Glutamatergic neuron (in vitro differentiated cells): Measurements from ENCODE around the gene MRPS18A. TPM values are rescaled to one million over a fixed set of nuclear protein-coding genes. Genes with fewer than 3 reads are reported as not detected.

ENCODE experiments used
- DNase-seq: peaks from one replicate; pipeline ENCODE4 v3.0.0; 2022
- H3K27ac Mint-ChIP-seq: one replicate; pipeline ENCODE4 v1.8.0; 2020; ENCODE audit warnings: mild to moderate bottlenecking, mixed read lengths, inconsistent platforms; ENCODE audit not compliant: unreplicated experiment
- H3K27me3 Mint-ChIP-seq: one replicate; pipeline ENCODE4 v1.8.0; 2020; ENCODE audit warnings: mild to moderate bottlenecking, moderate library complexity, mixed read lengths, inconsistent platforms; ENCODE audit not compliant: unreplicated experiment
- H3K36me3 Mint-ChIP-seq: one replicate; pipeline ENCODE4 v1.8.0; 2020; ENCODE audit warnings: mild to moderate bottlenecking, mixed read lengths, inconsistent platforms; ENCODE audit not compliant: unreplicated experiment
- H3K4me1 Mint-ChIP-seq: one replicate; pipeline ENCODE4 v1.8.0; 2020; ENCODE audit warnings: mild to moderate bottlenecking, low read depth, mixed read lengths, inconsistent platforms; ENCODE audit not compliant: unreplicated experiment
- H3K4me3 Mint-ChIP-seq: one replicate; pipeline ENCODE4 v1.8.0; 2020; ENCODE audit warnings: mild to moderate bottlenecking, mixed read lengths, inconsistent platforms; ENCODE audit not compliant: unreplicated experiment
- H3K9me3 Mint-ChIP-seq: one replicate; pipeline ENCODE4 v1.8.0; 2020; ENCODE audit warnings: mild to moderate bottlenecking, moderate library complexity, mixed read lengths, inconsistent platforms; ENCODE audit not compliant: unreplicated experiment
- CTCF ChIP-seq: fragments of 200-600 bp; sonication (generic); IDR thresholded peaks from one replicate; pipeline ENCODE4 v1.5.0; 2021; ENCODE audit not compliant: partially characterized antibody, unreplicated experiment
- total RNA-seq: library from RNA; stranded (reverse); fragmentation: NEBNext Ultra II Directional; extraction: Animal tissue kit (Norgen Biotek cat#: 25700); gene quantifications from one replicate; pipeline ENCODE4 v1.2.1, GENCODE V29; 2021; ENCODE audit not compliant: unreplicated experiment

The MRPS18A gene
- total RNA-seq, 1 donor from 2014 or later = 27.7 TPM

- H3K9me3 Mint-ChIP-seq = peaks cover 4% of the 10 kb centered on the region
- no peaks in the 10 kb centered on the region for H3K36me3 Mint-ChIP-seq
- TF ChIP-seq CTCF = no peak
- DNase-seq = no peak
- peak overlapping the region; percentile 83 for H3K27ac Mint-ChIP-seq
- H3K4me3 Mint-ChIP-seq = peak overlapping the region; percentile 98
- peaks cover 3% of the 10 kb centered on the region for H3K27me3 Mint-ChIP-seq
- peaks cover 17% of the 10 kb centered on the region for H3K4me1 Mint-ChIP-seq
Measured at GRCh38 chr6:43687079-43687436, 533 bp downstream of the MRPS18A start.

- no peak for DNase-seq
- H3K4me3 Mint-ChIP-seq = no peak overlapping the region
- H3K36me3 Mint-ChIP-seq = no peaks in the 10 kb centered on the region
- H3K27ac Mint-ChIP-seq = no peak overlapping the region
- peaks cover 4% of the 10 kb centered on the region for H3K9me3 Mint-ChIP-seq
- no peak for TF ChIP-seq CTCF
- H3K27me3 Mint-ChIP-seq = peaks cover 5% of the 10 kb centered on the region
- H3K4me1 Mint-ChIP-seq = peaks cover 17% of the 10 kb centered on the region
Measured at GRCh38 chr6:43683708-43684455, 3.7 kb downstream of the MRPS18A start.

GRCh38 chr6:43682724-43683429 is 4.7 kb downstream of the MRPS18A start:
- no peaks in the 10 kb centered on the region for H3K36me3 Mint-ChIP-seq
- no peak overlapping the region for H3K27ac Mint-ChIP-seq
- H3K9me3 Mint-ChIP-seq = peaks cover 4% of the 10 kb centered on the region
- H3K4me1 Mint-ChIP-seq = peaks cover 14% of the 10 kb centered on the region
- H3K4me3 Mint-ChIP-seq = no peak overlapping the region
- no peak for DNase-seq
- TF ChIP-seq CTCF = no peak
- H3K27me3 Mint-ChIP-seq = peaks cover 5% of the 10 kb centered on the region

- Mint-ChIP-seq H3K27me3 (peaks cover 2% of the 10 kb centered on the region), H3K4me3 (no peak overlapping the region), H3K36me3 (no peaks in the 10 kb centered on the region), H3K9me3 (no peaks in the 10 kb centered on the region), H3K27ac (no peak overlapping the region), H3K4me1 (peaks cover 9% of the 10 kb centered on the region)
- TF ChIP-seq CTCF = no peak
- DNase-seq = no peak
Measured at GRCh38 chr6:43681303-43681702, 6.3 kb downstream of the MRPS18A start.
